Subcutaneous adipose tissue (tissue), 4 donors: Measurements from ENCODE around the gene DHRS7B. TPM values are rescaled to one million over a fixed set of nuclear protein-coding genes. Genes with fewer than 3 reads are reported as not detected.

Experiments
- CTCF ChIP-seq: fragments of 450-650 bp; IDR thresholded peaks from one replicate; pipeline ENCODE4 v1.5.1; 2016; ENCODE audit warnings: low read depth, mild to moderate bottlenecking, control low read depth, antibody characterized with exemption, moderate library complexity
- total RNA-seq, 4 donors: library from RNA; depleted of rRNA; stranded (reverse); fragments of >200 nt; gene quantifications; one replicate each; pipeline ENCODE4 v1.1.0, GENCODE V29; 2016

DHRS7B gene
- total RNA-seq, 4 donors from 2014 or later, result 28.4 to 55.4 (median 45.0) TPM

DNA sequence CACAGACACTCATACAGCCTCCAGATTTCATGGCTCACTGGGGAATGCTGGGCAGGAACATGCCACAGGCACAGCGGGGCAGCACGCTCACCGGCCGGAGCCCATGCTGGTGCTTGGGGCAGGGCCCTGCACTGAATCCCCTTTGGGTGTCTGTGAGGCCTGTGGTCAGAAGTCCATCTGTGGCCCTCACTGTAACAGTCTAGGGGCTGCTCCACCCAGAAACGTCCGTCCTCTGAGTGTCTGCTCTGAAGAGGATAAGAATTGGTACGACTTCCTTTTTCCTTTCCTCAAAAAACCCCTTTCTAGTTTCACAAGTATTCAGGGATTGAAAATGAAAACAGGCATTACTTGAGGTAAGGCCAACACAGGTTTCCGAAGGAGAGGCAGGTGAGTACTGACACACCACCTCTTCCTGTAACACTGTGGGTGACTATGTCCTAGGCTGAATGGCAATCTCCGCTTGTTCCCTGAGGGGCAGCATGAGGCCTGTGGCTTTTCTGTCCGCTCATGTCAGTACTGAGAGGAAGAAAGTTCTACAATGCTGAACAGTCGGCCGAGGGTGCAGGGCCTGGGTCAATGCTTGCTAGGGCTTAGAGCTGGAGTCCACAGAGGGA is 44.7 kb downstream of the DHRS7B start:
- no peak for TF ChIP-seq CTCF

DNA sequence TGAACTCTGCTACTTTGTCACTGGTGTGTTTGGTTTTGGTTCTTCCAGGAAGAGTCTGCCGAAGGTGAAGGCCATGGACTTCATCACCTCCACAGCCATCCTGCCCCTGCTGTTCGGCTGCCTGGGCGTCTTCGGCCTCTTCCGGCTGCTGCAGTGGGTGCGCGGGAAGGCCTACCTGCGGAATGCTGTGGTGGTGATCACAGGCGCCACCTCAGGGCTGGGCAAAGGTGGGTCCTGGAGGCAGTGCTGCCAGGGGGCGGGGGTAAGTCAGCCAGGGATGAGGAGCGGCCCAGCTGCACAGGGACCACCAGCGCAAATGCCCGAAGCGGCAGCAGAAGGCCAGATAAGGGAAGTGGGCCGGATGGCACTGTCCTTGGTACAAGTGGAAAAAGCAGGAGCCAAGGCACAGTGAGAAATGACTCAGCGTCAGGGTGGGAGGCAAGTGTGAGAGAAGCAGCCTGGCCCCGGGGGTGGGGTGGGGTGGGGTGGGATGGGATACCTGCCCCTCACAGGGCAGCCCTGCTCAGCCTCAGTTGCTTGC is 45.3 kb downstream of the DHRS7B start:
- no peak for TF ChIP-seq CTCF

- no peak for TF ChIP-seq CTCF
These were observed 46.1 kb downstream of the DHRS7B start for GRCh38 chr17:21172846-21173245.

GRCh38 chr17:21173543-21173942 is 46.8 kb downstream of the DHRS7B start:
- TF ChIP-seq CTCF, result no peak

GRCh38 chr17:21174186-21174585 is 47.4 kb downstream of the DHRS7B start:
- no peak for TF ChIP-seq CTCF

DNA sequence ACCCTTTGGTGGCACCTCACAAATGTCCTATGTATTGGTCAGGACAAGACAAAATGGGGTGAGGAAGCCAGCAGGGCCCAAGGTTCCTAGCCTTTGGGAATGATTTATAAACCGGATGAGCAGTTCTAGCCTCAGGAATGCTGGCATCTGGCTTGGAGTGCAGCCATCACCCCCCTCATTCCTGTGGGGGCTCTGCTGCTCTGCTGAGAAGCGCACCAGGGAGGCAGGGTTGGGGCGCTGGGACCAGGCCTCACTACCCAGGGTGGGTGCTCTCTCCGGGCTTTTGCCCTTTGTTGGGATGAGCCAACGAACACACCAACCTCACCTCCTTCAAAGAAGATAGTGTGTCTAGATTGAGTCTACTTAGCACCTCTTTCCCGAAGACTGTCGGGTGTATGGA is 47.9 kb downstream of the DHRS7B start:
- TF ChIP-seq CTCF, result no peak

- no peak for TF ChIP-seq CTCF
These were observed 50.1 kb downstream of the DHRS7B start for GRCh38 chr17:21176773-21177395.
